ENCODE measurements around the gene LKAAEAR1. TPM values are rescaled to one million over a fixed set of nuclear protein-coding genes. Genes with fewer than 3 reads are reported as not detected.

Gene LKAAEAR1
- total and polyA plus RNA-seq, 2 of the 13 experiments (the other 11 are each of a cell fraction or from before 2014, with no cell fraction given) = not detected

- TF ChIP-seq ZBTB40 (IDR thresholded peaks at IDR 0.05) = no peak
- no peak for TF ChIP-seq ZBTB40 (CRISPR knock-in tag; IDR thresholded peaks at IDR 0.05)
- TF ChIP-seq ZNF431 (CRISPR knock-in tag; IDR thresholded peaks at IDR 0.05; ENCODE audit: borderline replicate concordance, low read depth) = no peak
- no peak for TF ChIP-seq KAT2B (IDR thresholded peaks at IDR 0.05; ENCODE audit: borderline replicate concordance, low read depth, low read length)
- TF ChIP-seq ZNF883 (CRISPR knock-in tag; IDR thresholded peaks at IDR 0.05; ENCODE audit: not compliant biosample characterization) = peak; percentile 51
- peak; percentile 29; the same call in 1 of the 2 replicates for TF ChIP-seq UBTF (CRISPR knock-in tag; IDR thresholded peaks at IDR 0.05)
- TF ChIP-seq CENPBD1 (CRISPR knock-in tag; IDR thresholded peaks at IDR 0.05; ENCODE audit: borderline replicate concordance, low read depth) = no peak
- TF ChIP-seq ZNF605 (CRISPR knock-in tag; IDR thresholded peaks at IDR 0.05) = no peak
- TF ChIP-seq ZNF609 (CRISPR knock-in tag; IDR thresholded peaks at IDR 0.05; ENCODE audit: borderline replicate concordance) = no peak
- no peak; the same call in 1 of the 2 replicates for TF ChIP-seq ZNF451 (CRISPR knock-in tag; IDR thresholded peaks at IDR 0.05)
- TF ChIP-seq ZNF3 (CRISPR knock-in tag; IDR thresholded peaks at IDR 0.05) = no peak
Measured at GRCh38 chr20:64039293-64040160, 44.7 kb downstream of the LKAAEAR1 start (continued).

All from HepG2 (cell line).